ENCODE data around the gene SAYSD1.
A peak's percentile ranks its signal among the peaks of the same experiment; 100 is the strongest.
"Not testable (repeated sequence)": the region's sequence is repeated elsewhere in the genome, so short reads cannot be mapped to it uniquely, and the experiment has no call there.

The SAYSD1 gene

GRCh38 chr6:39143238-39143930 is 28.4 kb upstream of the SAYSD1 start:
- Histone ChIP-seq H3K4me1 (ENCODE audit: control insufficient read depth, insufficient read depth, low read depth, low read length) (no peaks in the 10 kb centered on the region), H3K27me3 (ENCODE audit: control insufficient read depth in 1 of 2, insufficient read depth in 1 of 2, low read length in 2 of 2) (peaks cover 4 to 34% of the 10 kb centered on the region in 2 experiments), H3K79me1 (replicated peaks; ENCODE audit: low read length, poor library complexity, severe bottlenecking) (no peaks in the 10 kb centered on the region), H3K18ac (ENCODE audit: low read depth in 1 of 2, low read length in 2 of 2) (no peak overlapping the region), H3K27ac (ENCODE audit: low read length, poor library complexity, severe bottlenecking) (no peak overlapping the region), H3K9me3 (ENCODE audit: control insufficient read depth, low read length) (peaks cover 16% of the 10 kb centered on the region), H4K8ac (ENCODE audit: low read length) (no peak overlapping the region), H3K4me2 (ENCODE audit: low read length, poor library complexity, severe bottlenecking) (no peak overlapping the region), H4K91ac (ENCODE audit: low read length) (no peak overlapping the region), H3K4me3 (ENCODE audit: insufficient read depth in 1 of 2, low read depth in 1 of 2, low read length in 2 of 2) (no peak overlapping the region), H2BK120ac (ENCODE audit: low read depth, low read length) (no peak overlapping the region), H3K36me3 (ENCODE audit: control insufficient read depth in 1 of 2, insufficient read depth in 2 of 2, low read depth in 1 of 2, low read length in 2 of 2) (no peaks in the 10 kb centered on the region), H3K14ac (ENCODE audit: low read length in 2 of 2) (no peak overlapping the region), H3K23ac (ENCODE audit: low read length in 2 of 2) (no peak overlapping the region), H2BK12ac (ENCODE audit: low read length in 2 of 2) (no peak overlapping the region), H2BK15ac (ENCODE audit: low read depth, poor library complexity, severe bottlenecking) (no peak overlapping the region), H2AK5ac (ENCODE audit: low read length, severe bottlenecking) (no peak overlapping the region), H3K9ac (ENCODE audit: low read length) (no peak overlapping the region), H2BK5ac (ENCODE audit: low read depth, low read length, poor library complexity, severe bottlenecking) (no peak overlapping the region), H3K4ac (ENCODE audit: low read depth in 1 of 2, low read length in 2 of 2) (no peak overlapping the region), H2AFZ (ENCODE audit: low read depth, low read length) (no peak overlapping the region)
- DNase-seq, result no peak
- 93% methylated on average over 12 of the region's 13 CpGs for WGBS

GRCh38 chr6:39140556-39141167 is 25.7 kb upstream of the SAYSD1 start:
- peaks cover 4 to 13% of the 10 kb centered on the region in 2 experiments for H3K27me3 ChIP-seq (ENCODE audit: control insufficient read depth in 1 of 2, insufficient read depth in 1 of 2, low read length in 2 of 2)
- H3K27ac ChIP-seq (ENCODE audit: low read length, poor library complexity, severe bottlenecking), result no peak overlapping the region
- no peak for DNase-seq
- H3K79me1 ChIP-seq (replicated peaks; ENCODE audit: low read length, poor library complexity, severe bottlenecking), result no peaks in the 10 kb centered on the region
- H2BK15ac ChIP-seq (ENCODE audit: low read depth, poor library complexity, severe bottlenecking), result no peak overlapping the region
- H2AK5ac ChIP-seq (ENCODE audit: low read length, severe bottlenecking), result no peak overlapping the region
- no peak overlapping the region for H3K23ac ChIP-seq (ENCODE audit: low read length in 2 of 2)
- H3K4me2 ChIP-seq (ENCODE audit: low read length, poor library complexity, severe bottlenecking), result no peak overlapping the region
- H3K4ac ChIP-seq (ENCODE audit: low read depth in 1 of 2, low read length in 2 of 2), result no peak overlapping the region
- no peak overlapping the region for H3K9ac ChIP-seq (ENCODE audit: low read length)
- no peak overlapping the region for H4K8ac ChIP-seq (ENCODE audit: low read length)
- no peak overlapping the region for H2AFZ ChIP-seq (ENCODE audit: low read depth, low read length)
- H3K4me1 ChIP-seq (ENCODE audit: control insufficient read depth, insufficient read depth, low read depth, low read length), result no peaks in the 10 kb centered on the region
- no peak overlapping the region for H3K14ac ChIP-seq (ENCODE audit: low read length in 2 of 2)
- H4K91ac ChIP-seq (ENCODE audit: low read length), result no peak overlapping the region
- H2BK12ac ChIP-seq (ENCODE audit: low read length in 2 of 2), result no peak overlapping the region
- H3K4me3 ChIP-seq (ENCODE audit: insufficient read depth in 1 of 2, low read depth in 1 of 2, low read length in 2 of 2), result no peak overlapping the region
- no peak overlapping the region for H3K18ac ChIP-seq (ENCODE audit: low read depth in 1 of 2, low read length in 2 of 2)
- H3K9me3 ChIP-seq (ENCODE audit: control insufficient read depth, low read length), result peaks cover 24% of the 10 kb centered on the region
- H3K36me3 ChIP-seq (ENCODE audit: control insufficient read depth in 1 of 2, insufficient read depth in 2 of 2, low read depth in 1 of 2, low read length in 2 of 2), result no peaks in the 10 kb centered on the region
- no peak overlapping the region for H2BK5ac ChIP-seq (ENCODE audit: low read depth, low read length, poor library complexity, severe bottlenecking)
- no peak overlapping the region for H2BK120ac ChIP-seq (ENCODE audit: low read depth, low read length)
- 85% methylated on average over 7 of the region's 7 CpGs for WGBS

GRCh38 chr6:39137245-39137644 is 22.3 kb upstream of the SAYSD1 start:
- Histone ChIP-seq H3K4ac (ENCODE audit: low read depth in 1 of 2, low read length in 2 of 2) (no peak overlapping the region), H3K9ac (ENCODE audit: low read length) (no peak overlapping the region), H3K79me1 (replicated peaks; ENCODE audit: low read length, poor library complexity, severe bottlenecking) (no peaks in the 10 kb centered on the region), H3K4me1 (ENCODE audit: control insufficient read depth, insufficient read depth, low read depth, low read length) (no peaks in the 10 kb centered on the region), H3K27ac (ENCODE audit: low read length, poor library complexity, severe bottlenecking) (no peak overlapping the region), H2AK5ac (ENCODE audit: low read length, severe bottlenecking) (no peak overlapping the region), H4K8ac (ENCODE audit: low read length) (no peak overlapping the region), H3K18ac (ENCODE audit: low read depth in 1 of 2, low read length in 2 of 2) (no peak overlapping the region), H3K4me3 (ENCODE audit: insufficient read depth in 1 of 2, low read depth in 1 of 2, low read length in 2 of 2) (no peak overlapping the region), H3K36me3 (ENCODE audit: control insufficient read depth in 1 of 2, insufficient read depth in 2 of 2, low read depth in 1 of 2, low read length in 2 of 2) (no peaks in the 10 kb centered on the region), H3K14ac (ENCODE audit: low read length in 2 of 2) (no peak overlapping the region), H4K91ac (ENCODE audit: low read length) (no peak overlapping the region), H2BK5ac (ENCODE audit: low read depth, low read length, poor library complexity, severe bottlenecking) (no peak overlapping the region), H2BK15ac (ENCODE audit: low read depth, poor library complexity, severe bottlenecking) (no peak overlapping the region), H3K23ac (ENCODE audit: low read length in 2 of 2) (no peak overlapping the region), H2AFZ (ENCODE audit: low read depth, low read length) (no peak overlapping the region), H3K4me2 (ENCODE audit: low read length, poor library complexity, severe bottlenecking) (no peak overlapping the region), H3K27me3 (ENCODE audit: control insufficient read depth in 1 of 2, insufficient read depth in 1 of 2, low read length in 2 of 2) (peaks cover 0 to 2% of the 10 kb centered on the region in 2 experiments), H3K9me3 (ENCODE audit: control insufficient read depth, low read length) (peaks cover 20% of the 10 kb centered on the region), H2BK120ac (ENCODE audit: low read depth, low read length) (no peak overlapping the region), H2BK12ac (ENCODE audit: low read length in 2 of 2) (no peak overlapping the region)
- WGBS, result 13% methylated on average over 2 of the region's 2 CpGs
- peak; percentile 53 for DNase-seq

GRCh38 chr6:39136207-39136606 is 21.2 kb upstream of the SAYSD1 start:
- 78% methylated on average over 3 of the region's 7 CpGs for WGBS
- H3K9ac ChIP-seq (ENCODE audit: low read length); H3K4me2 ChIP-seq (ENCODE audit: low read length, poor library complexity, severe bottlenecking); H2BK5ac ChIP-seq (ENCODE audit: low read depth, low read length, poor library complexity, severe bottlenecking); H3K4me1 ChIP-seq (ENCODE audit: control insufficient read depth, insufficient read depth, low read depth, low read length); H2AFZ ChIP-seq (ENCODE audit: low read depth, low read length); H3K79me1 ChIP-seq (replicated peaks; ENCODE audit: low read length, poor library complexity, severe bottlenecking); DNase-seq; H3K36me3 ChIP-seq (ENCODE audit: control insufficient read depth in 1 of 2, insufficient read depth in 2 of 2, low read depth in 1 of 2, low read length in 2 of 2); H3K4ac ChIP-seq (ENCODE audit: low read depth in 1 of 2, low read length in 2 of 2); H3K23ac ChIP-seq (ENCODE audit: low read length in 2 of 2); H2AK5ac ChIP-seq (ENCODE audit: low read length, severe bottlenecking); H3K18ac ChIP-seq (ENCODE audit: low read depth in 1 of 2, low read length in 2 of 2); H2BK15ac ChIP-seq (ENCODE audit: low read depth, poor library complexity, severe bottlenecking); H2BK120ac ChIP-seq (ENCODE audit: low read depth, low read length); H3K27me3 ChIP-seq (ENCODE audit: control insufficient read depth in 1 of 2, insufficient read depth in 1 of 2, low read length in 2 of 2); H3K27ac ChIP-seq (ENCODE audit: low read length, poor library complexity, severe bottlenecking); H3K4me3 ChIP-seq (ENCODE audit: insufficient read depth in 1 of 2, low read depth in 1 of 2, low read length in 2 of 2); H3K14ac ChIP-seq (ENCODE audit: low read length in 2 of 2); H2BK12ac ChIP-seq (ENCODE audit: low read length in 2 of 2); H4K91ac ChIP-seq (ENCODE audit: low read length): not testable (repeated sequence)
- peak overlapping the region; percentile 41 for H4K8ac ChIP-seq (ENCODE audit: low read length)
- peaks cover 20% of the 10 kb centered on the region for H3K9me3 ChIP-seq (ENCODE audit: control insufficient read depth, low read length)
